Islet of Langerhans (tissue), 1 donor: ENCODE results near the gene CDK6.

ENCODE experiments used
- FAIRE-seq: peaks from one replicate; lab custom pipeline; 2011; peaks lifted over from hg19 to GRCh38; lab: Jason Lieb, UNC

The CDK6 gene

DNA sequence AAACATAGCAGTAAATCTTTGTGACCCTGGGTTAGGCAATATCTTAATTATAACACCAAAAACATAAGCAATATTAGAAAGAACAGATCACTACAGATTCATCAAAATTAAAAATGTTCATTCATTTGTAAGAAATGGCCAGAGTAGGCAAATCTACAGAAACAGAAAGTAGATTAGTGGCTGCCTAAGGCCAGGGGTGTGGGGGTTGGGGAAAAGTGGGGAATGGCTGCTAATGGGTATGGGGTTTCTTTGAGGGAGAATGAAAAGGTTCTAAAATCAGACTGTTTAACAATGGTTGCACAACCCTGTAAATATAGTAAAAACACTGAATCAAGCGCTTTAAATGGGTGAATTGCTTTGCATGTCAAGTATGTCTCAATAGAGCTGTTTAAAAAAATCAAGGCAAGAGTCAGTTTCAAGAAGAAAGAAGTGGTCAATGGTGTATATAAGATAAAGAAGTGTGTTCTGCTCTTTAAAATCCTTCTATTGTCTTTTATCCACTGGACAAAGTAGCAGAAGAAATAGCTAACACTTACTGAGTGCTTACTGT, 42.6 kb downstream of the CDK6 start:
- FAIRE-seq = peak; percentile 24

DNA sequence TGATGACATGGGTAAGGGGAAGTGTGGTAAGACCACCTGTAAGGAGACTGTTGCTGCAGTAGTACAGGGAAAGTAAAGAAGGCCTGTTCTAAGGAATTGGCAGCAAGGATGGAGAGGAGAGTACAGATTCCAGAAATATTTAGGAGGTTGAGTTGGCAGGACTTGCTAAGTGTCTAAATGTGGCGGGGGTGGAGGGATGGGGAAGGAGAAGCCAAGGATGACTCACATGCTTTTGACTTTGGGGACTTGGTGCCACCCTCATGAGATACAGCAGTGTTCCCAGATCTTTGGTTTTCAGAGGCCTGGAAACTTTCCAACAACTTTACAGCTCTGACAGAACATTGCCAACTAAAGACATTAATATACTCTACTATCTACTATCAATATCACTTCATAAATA, 45.4 kb downstream of the CDK6 start:
- FAIRE-seq = no peak

- no peak for FAIRE-seq
Measured at GRCh38 chr7:92788559-92789183, 47.7 kb downstream of the CDK6 start.

GRCh38 chr7:92785923-92786322, 50.5 kb downstream of the CDK6 start:
- FAIRE-seq = no peak

- FAIRE-seq = no peak
Measured at GRCh38 chr7:92784935-92785334, 51.4 kb downstream of the CDK6 start.

DNA sequence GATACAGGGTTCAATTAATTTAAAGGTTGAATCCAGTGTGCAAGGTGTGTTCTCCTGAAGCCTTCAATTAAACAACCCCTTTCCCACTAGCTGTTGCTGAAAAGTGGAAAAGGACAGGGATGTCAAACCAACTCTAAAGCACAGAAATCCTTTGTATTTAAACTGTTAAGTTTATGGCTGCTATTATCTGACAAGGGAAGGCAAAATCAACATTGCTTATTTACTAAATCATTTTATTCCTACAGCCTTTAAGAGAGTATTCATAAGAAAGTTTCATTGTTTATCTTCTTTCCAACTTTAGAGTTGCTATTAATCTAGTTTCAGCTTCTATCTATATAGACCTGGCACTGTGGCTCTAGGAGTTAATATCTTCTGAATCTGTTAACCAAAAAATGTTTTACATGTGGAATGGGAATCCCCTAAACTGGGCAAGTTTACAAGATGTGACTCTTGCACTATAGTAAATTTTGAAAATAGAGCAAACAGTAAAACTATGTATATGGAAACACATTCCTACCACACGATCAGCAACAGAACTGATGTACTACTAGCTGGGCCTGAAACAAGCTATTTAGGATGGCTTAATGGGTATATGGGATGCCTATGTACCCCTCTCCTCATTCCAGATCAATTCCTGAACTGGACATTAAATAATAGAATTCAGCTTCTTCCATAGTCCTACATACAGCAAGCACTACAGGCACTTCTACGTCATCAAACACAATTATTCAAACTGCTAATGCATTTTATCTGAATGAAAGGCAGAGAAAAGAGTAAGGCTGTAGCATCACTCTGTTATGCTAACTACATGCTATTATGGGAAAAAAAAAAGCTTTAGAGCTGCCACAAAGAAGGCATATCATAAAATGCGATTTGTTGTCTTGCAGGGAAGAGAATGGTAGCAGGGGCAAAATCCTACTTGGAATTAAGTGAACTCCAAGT, 52.8 kb downstream of the CDK6 start:
- FAIRE-seq = no peak

DNA sequence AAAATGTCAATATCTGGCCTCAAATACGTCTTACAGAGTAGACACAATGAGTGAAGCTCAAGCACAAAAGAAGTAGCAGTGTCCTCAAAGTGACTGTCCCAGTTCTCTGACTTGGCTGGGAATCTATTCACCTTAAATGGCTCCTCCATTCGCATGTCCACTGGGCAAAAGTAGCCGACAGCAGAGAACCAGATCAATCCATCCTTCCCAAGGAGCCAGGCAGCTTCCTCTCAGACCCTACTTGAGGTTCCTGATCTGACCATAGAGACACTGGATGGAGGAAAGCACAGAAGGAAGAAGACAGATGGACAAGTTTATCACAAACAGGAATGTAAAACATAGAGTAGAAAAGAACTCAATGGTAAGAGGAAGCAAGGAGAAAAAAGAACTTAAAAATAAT, 53.5 kb downstream of the CDK6 start:
- FAIRE-seq = no peak

- FAIRE-seq = no peak
Measured at GRCh38 chr7:92782236-92782635, 54.1 kb downstream of the CDK6 start.

GRCh38 chr7:92781117-92781720, 55.2 kb downstream of the CDK6 start:
- no peak for FAIRE-seq

- FAIRE-seq = no peak
Measured at GRCh38 chr7:92778972-92779371, 57.4 kb downstream of the CDK6 start.

DNA sequence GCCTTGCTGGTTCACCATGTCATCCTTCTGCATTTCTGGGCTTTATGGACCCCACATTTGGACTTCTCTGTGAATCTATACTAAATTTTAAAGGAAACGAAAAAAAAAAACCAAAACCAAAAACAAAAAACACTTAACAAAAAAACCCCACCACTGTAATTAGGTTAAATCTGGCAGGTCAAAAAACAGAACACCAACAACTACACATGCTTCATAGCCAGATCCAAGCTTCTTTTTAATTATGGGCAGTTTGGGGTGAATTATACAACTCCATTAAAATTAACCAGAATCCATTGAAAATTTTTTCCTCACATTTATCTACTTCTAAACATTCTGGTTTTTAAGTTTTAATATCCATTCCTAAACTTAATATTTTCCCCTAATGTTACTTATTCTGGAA, 58.4 kb downstream of the CDK6 start:
- FAIRE-seq = peak; percentile 60

DNA sequence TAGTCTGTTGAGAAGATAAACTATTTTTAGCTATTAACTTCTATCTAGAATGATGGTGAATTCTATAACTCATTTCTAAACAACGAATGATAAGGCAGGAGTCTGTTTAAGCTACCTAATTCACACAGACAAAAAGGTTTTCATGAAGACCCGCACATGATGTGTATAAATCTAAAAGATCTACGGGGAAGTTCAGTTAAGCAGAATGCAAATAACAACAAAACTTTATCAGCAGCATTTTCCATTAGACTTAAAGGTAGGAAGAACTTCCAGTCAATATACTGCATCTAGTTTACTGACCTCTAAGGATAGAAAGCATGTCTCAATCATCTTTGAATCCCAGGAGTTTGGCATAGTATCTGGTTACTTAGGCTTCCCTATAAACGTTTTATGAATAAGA, 62.6 kb downstream of the CDK6 start:
- no peak for FAIRE-seq

- peak; percentile 82 for FAIRE-seq
Measured at GRCh38 chr7:92769844-92770243, 66.5 kb downstream of the CDK6 start.

DNA sequence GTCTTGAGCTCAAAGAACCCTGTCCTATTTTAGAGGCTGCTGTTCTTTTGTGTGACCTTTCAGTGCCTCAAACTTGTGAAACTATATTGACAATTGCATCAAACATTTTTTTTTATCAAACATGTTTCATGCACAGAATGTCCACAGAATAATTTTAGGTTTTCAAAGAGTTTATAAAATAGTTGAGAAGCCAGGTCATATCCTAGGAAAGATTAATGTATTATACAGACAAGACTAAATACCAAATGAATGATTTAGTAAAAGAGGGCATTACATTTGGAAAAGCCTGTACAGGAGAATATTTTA, 67.0 kb downstream of the CDK6 start:
- peak; percentile 76 for FAIRE-seq

- FAIRE-seq = peak; percentile 89
Measured at GRCh38 chr7:92768501-92769393, 67.6 kb downstream of the CDK6 start.

DNA sequence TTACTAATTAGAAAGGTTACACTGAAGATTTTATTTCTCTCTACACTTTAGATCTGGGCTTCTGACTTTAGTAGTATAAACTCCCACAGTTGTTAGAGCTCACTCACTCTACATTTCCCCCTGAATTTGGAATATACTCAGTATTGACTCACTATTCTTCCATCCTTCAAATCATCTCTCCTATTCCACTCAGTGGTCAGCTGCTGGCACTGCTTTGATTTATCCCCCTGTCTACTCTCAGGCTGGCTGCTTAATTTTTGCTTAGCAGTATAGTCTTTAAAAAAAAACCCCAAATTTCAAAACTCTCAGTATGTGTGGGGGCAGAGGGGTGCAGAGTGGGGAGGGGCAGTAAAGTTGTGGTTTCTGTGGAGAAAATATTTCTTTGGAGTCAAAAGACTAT, 68.9 kb downstream of the CDK6 start:
- peak; percentile 41 for FAIRE-seq

DNA sequence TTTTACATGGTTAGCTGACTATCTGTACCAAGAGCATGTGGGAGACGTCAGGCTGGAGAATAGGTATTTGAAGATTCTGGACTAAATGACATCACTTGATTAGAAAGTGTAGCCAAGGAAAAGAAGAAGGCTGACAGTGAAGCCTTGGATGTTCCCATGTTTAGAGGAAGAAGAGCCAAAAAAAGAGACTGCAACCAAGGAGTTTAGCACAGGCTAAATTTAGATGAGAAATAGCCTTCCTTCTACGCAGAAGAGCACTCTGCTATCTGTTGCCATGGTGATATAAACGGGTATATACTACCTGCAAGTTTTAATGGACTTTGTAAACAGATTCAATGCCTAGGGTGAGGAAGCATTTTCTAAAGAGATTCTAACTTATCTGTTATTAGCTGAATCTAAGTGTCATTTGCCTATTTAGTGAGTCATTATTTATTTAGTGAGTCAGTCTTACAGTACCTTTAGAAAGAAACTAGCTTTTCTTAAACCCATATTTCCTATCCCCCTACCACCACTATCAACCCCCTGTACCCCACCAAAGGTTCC, 69.8 kb downstream of the CDK6 start:
- FAIRE-seq = peak; percentile 96

DNA sequence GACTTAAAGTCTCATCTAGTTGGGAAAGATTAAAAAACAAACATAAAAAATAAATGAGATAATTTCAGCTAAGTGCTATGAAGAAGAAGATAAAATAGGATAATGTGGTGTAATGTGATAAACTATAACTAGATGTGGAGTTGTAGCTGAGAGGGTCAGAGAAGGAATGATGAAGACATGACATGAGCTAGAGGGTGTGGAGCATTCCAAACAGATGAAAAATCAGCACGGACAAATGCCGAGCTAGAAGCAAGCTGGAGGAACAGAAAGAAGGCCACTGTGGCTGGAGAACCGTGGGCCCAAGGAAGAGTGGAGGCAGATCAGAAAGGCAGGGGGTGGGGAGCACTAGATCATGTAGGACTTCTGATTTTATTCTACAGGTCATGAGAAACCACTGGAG, 70.6 kb downstream of the CDK6 start:
- no peak for FAIRE-seq

DNA sequence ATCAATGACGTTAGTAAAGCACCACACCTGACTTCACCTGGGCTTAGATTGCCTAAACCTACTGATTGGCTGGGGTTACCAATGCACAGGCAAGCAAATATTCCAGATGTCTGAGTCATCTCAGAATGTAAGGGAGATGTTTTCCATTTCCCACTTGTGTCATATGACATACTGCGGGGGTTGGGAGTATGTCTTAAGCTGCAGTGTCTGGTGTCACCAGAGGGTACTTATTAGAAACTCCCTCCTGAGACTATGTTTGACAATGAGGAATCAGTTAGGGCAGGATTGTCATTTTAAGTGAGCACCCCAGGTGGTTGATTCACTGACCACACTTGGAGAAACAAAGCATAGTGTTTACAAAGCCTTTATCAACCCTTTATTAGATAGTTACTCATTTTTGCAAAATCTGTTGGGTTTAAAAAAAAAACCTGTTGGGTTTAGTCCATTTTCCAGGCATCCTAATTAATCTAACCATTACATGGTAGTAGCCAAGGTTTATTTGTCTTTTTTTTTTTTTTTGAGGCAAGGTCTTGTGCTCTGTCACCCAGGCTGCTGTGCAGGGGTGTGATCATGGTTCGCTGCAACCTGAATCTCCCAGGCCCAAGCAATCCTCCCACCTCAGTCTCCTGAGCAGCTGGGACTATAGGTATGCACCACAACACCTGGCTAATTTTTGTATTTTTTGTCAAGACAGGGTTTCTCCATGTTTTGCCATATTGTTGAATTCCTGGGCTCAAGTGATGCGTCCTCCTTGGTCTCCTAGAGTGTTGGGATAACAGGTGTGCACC, 72.5 kb downstream of the CDK6 start:
- FAIRE-seq = no peak

DNA sequence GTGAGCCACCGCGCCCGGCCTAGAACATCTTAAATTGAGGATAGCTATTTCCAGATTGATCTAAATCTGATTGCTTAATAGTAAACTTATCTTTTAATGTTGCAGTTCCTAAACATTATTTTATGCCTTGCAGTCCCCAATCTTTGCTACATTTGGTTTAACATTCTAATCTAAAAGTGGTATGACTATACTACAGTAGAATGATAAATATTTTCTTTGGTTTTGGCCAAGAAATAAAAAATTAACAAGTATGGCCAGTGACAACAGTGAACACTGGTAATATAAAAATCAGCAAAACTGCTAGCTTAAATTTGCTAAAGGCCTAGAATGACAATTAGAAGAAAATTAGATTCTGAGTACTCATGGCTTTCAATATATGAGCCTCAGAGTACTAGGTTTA, 73.5 kb downstream of the CDK6 start:
- no peak for FAIRE-seq
